Measurements from ENCODE around the gene OTP.

The OTP gene

GRCh38 chr5:77637998-77638762 lies at the start of gene OTP:
TSS of gene OTP (minus strand) at chr5:77638713. CDS start at chr5:77638549, 164 bp downstream.
- DNase-seq = no peak

- no peak for DNase-seq
These were observed 44.7 kb upstream of the OTP start for GRCh38 chr5:77683171-77683732.

- no peak for DNase-seq
These were observed 32.0 kb upstream of the OTP start for GRCh38 chr5:77670526-77670925.

- DNase-seq = no peak
These were observed 31.2 kb upstream of the OTP start for GRCh38 chr5:77669677-77670076.

GRCh38 chr5:77663090-77663863 lies 24.8 kb upstream of the OTP start:
- no peak for DNase-seq

GRCh38 chr5:77662635-77663034 lies 24.1 kb upstream of the OTP start:
- no peak for DNase-seq

GRCh38 chr5:77658662-77659061 lies 20.1 kb upstream of the OTP start:
- DNase-seq = no peak

- DNase-seq = no peak
These were observed 12.8 kb upstream of the OTP start for GRCh38 chr5:77651343-77651742.

GRCh38 chr5:77650686-77651085 lies 12.2 kb upstream of the OTP start:
- no peak for DNase-seq

- no peak for DNase-seq
These were observed 11.3 kb upstream of the OTP start for GRCh38 chr5:77649776-77650175.

- no peak for DNase-seq
These were observed 7.6 kb upstream of the OTP start for GRCh38 chr5:77645995-77646639.

GRCh38 chr5:77645158-77645994 lies 6.9 kb upstream of the OTP start:
- DNase-seq = peak; percentile 20

GRCh38 chr5:77644371-77645157 lies 6.1 kb upstream of the OTP start:
- DNase-seq = no peak

- DNase-seq = no peak
These were observed 5.3 kb upstream of the OTP start for GRCh38 chr5:77643654-77644370.

- no peak for DNase-seq
These were observed 4.5 kb upstream of the OTP start for GRCh38 chr5:77642738-77643653.

GRCh38 chr5:77641963-77642737 lies 3.6 kb upstream of the OTP start:
- no peak for DNase-seq

GRCh38 chr5:77641397-77641943 lies 3.0 kb upstream of the OTP start:
- no peak for DNase-seq

GRCh38 chr5:77640589-77641396 lies 2.3 kb upstream of the OTP start:
- DNase-seq = no peak
